NOMO-1 treated with dmso at 0.1 percent for 144 hours (cell line): Measurements from ENCODE around the gene TBCD.

Experiments used
- DNase-seq: peaks from one replicate; lab custom pipeline; 2025; ENCODE audit not compliant: unreplicated experiment; lab: John Stamatoyannopoulos, UW

TBCD gene

DNA sequence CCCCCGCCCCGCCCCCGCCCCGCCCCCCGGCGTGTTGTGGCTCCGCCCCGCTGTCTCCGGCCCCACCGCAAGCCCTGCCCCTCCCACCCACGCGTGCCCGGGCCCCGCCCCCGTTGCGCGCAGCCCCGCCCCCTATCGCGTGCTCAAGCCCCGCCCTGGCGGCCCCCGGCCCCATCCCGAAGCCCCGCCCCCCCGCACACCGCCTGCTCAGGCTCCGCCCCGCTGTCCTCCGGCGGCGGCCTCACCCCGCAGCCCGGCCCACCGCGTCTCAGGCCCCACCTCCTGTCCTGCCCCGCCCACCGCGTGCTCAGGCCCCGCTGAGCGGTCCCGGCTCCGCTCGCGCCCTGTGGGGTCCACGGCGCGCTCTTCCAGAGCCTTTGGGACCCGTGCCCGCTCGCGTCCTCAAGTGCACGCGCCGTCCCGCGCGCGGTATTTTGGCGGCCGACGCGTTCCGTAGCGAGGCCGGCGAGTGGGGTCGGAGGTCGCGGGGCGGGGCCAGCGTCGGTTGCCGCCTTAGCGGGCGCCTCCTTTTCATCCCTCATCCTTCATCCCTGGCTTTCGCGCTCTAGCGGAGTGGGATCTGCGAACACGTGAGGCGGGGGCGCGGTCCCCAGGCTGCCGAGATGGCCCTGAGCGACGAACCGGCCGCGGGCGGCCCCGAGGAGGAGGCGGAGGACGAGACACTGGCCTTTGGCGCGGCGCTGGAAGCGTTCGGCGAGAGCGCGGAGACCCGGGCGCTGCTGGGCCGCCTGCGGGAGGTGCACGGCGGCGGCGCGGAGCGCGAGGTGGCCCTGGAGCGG lies at the start of gene TBCD:
Gene TBCD (plus strand): TSS at position 495 of the 800 bp plus-strand sequence. CDS start 129 bp downstream, at position 624.
- peak; percentile 82 for DNase-seq

DNA sequence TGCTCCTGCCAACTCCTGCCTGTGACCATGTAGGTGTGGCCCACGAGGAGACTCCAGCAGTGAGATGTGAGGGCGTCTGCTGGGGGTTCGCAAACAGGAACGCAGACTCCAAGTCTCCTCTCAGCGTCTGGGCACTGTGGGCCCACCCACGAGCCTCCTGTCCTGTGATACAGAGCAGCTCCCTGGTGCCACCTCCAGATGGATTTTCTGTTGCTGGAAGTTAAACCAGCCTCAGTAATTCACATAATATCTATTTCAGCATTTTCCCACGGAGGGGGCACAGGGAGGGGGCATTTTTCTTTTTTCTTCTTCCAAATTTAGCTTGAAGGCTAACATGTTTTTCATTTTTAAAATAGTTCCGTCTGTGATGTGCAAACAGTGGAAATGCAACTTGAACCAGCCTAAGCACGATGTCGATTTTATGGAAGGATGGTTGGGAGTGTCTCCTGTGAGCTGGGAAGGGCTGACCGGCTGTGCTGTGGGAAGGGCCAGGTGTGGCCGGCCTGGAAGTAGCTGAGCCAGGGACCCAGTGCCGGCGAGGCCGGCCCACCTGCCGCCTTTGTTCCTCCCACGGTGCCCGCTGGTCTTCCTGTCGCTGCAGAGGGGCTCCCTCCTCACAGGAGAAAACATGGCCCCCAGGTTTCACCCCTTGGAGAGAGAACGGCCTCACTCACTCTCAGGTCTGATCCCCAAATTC lies 49.5 kb upstream of the TBCD start:
- DNase-seq = no peak

DNA sequence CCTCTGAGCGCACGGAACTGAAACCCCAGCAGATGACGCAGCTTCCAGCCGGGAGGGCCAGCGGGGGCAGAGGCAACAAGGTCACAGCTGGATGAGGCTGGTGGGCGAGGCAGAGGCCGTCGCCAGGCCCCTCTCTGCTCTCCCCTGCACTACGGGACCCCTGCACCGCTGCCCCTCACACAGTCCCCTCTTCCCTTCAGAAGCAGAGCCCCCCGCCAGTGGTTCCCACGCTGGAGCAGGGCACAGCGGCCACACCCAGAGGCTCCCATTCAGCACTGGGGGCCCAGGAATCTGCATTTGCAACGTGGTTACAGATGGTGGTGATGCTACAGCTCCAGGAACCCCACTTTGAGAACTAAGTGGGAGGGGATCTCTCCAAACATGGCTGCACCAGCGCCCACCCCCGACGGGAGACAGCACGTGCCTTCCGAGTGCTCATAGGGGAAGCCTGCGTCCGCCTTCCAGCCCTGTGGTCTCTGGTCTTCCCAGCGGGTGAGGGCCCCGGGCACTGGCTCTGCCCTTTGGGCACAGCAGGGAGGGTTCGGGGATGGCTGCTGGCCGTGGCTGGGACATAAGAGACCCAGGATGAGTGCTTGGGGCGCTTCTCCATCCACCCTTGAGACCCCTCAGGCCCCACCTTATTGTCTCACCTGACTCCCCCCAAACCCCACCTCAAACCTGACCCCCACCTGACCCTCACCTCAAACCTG lies 48.7 kb upstream of the TBCD start:
- no peak for DNase-seq

DNA sequence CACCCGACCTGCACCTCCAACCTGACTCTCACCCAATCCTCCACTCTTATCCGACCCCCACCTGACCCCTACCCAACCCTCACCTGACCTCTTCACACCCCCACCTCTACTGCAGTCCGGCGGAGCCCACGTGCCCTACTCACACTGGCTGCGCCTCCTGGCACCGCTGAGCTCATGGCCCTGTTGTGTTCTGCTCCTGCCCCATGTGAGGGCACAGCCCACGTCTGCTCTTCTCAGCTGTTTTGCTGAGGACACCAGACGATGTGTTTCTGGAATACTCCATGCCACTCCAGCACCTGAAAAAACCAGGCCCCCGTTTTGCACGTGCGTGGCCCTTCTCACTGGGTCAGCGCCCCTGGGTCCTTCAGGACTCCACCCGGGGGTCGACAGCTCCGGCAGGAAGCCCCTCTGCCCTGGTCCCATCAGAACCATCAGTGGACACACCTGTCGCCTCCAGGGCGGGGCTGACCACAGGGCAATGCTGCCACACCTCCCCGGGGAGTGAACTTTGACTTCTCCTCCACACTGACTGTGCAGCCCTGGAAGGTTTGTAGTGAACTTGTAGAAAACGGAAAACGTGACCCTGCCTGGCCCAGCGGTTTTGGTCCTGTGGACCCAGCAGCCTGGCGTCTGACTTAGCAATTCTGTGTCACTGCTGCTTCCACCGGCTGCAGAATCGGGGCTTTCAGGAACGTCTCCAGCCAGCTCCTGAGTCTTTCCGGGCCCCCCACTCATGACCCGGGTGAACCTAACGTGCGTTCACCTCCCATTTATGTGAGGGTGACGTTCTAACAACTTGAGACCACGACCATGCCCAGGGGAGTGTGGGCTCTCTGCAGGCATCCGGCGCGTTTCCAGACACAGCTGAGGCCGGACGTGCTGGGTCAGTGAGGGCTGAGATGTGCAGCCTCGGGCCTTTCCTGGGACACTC lies 47.7 kb upstream of the TBCD start:
- no peak for DNase-seq

DNA sequence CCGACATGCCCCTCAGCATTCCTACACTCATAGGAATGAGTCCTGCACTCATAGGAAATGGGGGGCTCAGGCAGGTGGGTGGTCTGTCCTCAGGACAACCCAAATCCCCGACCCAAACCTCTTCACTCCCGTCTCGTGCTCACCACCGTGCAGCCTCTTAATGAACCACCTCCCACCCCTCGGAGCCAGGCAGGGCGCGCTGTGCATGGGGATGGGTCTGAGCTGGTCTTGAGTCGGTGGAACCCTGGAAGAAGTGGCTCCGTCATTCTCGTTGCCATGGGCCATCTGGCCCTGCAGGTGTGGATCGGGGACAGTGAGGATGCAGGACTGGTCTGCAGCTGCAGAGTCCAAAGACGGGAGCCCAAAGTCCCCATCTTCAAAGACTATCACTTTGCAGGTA lies 47.0 kb upstream of the TBCD start:
- no peak for DNase-seq

DNA sequence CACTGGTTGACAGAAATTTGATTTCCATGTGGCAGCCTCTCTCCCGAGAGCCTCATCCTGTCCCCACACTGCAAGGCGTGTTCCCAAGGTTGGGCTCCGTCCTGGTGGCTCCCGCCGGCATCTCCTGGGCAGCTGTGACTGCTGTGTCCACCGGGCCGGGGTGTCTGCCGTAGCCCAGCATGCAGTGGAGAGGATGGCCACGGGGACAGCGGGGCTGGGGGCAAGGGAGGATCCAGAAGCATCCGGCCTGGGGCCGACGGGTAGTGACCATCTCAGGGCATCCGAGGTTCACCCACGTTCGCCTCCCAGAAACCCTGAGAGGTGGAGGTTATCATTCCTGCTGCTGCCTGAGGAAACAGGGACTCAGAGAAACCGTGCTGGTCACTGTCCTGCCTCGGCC lies 46.1 kb upstream of the TBCD start:
- DNase-seq = no peak

DNA sequence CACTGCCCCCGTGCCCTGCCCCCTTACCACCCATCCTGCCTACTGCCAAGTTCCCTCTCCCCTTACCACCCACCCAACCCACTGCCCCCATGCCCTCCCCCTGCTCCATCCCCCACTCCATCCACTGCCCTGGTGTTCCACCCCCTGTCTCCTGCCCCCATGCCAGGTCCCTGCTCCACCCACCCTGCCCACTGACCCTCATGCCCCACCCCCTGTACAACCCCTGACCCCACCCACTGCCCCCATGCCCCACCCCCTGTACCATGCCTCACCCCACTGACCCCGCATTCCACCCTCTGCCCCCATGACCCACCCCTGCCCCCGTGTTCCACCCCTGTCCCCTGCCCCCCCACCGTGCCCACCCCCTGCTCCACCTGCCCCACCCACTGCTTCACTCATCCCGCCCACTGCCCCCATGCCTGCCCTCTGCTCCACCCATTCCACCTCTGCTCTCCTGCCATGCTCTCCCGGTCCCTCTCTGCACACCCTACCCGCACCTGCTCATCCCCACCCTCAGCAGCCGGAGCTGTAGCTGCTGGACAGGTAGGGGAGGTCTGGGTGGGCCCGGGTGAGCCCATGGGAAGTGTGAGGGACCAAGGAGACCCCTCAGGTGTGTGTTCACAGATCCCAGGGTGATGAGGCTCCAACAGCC lies 42.7 kb upstream of the TBCD start:
- DNase-seq = no peak

DNA sequence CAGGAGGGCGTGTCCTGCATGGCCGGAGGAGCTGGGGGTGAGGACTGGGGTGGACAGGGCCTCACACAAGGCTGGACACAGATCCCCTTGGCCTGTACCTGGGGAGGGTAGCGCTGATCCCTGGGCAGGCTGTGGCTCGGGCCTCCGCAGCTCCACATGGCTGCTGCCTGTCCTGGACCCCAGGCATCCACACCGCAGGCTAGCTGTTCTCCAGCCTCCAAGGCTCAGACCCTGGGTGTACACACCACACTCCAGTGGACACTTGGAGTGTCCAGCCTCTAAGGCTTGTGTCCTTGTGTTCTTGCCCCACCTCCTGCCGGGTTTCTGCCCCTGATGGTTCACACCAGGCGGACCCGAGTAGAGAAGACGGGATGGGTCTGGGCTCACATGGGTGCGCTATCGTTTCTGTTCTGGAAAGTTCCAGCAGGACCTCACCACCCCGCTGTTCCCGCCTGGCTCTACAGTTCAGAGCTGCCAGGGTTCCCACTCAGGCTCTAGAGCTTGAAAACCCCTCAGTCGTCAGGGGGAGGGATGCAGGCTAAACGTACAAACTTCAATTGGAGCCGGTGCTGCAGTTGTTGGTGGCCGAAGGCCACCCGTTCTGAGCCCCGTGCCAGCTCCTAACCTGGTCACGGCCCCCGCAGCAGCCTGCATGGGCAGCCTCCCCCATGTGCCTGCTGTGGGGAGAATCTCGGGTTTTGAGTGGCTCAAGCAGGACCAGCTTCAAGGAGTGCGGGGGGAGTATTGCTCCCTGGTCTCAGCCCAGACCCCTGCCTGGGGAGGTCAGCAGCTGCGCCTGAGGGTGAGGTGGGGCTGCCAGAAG lies 42.0 kb upstream of the TBCD start:
- DNase-seq = no peak

DNA sequence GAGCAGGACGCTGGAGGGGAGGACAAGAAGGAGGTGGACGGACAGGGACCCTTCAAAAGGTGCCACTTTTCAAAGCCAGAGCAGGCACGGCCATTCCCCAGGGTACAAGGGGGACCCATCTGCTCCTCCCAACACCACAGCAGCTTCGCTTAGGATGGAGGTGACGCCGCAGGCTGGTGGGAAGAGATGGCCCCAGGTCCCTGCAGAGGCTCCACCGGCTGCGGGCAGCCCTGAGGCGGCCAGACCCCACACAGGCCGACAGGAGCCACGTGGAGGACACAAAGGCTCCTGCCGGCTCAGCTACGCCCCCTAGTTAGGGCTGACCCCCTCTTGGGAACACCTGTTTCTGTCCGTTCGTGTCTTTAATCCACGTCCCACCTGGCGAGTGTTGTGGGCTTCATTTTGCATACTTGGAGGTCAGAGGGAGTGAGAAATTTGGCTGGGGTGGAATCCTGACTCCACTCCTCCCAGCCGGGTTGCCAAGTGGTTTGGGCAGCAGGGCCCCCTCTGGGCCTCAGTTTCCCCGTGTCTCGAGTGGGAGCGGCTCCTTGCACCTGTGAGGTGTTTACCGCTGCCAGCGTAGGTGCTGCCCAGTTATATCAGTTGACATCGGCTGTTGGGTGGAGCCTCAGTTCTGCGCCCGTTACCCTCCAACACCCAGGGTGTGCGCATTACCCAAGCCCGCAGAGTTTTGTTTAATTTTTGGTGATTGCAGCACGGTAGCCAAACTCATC lies 41.2 kb upstream of the TBCD start:
- no peak for DNase-seq

DNA sequence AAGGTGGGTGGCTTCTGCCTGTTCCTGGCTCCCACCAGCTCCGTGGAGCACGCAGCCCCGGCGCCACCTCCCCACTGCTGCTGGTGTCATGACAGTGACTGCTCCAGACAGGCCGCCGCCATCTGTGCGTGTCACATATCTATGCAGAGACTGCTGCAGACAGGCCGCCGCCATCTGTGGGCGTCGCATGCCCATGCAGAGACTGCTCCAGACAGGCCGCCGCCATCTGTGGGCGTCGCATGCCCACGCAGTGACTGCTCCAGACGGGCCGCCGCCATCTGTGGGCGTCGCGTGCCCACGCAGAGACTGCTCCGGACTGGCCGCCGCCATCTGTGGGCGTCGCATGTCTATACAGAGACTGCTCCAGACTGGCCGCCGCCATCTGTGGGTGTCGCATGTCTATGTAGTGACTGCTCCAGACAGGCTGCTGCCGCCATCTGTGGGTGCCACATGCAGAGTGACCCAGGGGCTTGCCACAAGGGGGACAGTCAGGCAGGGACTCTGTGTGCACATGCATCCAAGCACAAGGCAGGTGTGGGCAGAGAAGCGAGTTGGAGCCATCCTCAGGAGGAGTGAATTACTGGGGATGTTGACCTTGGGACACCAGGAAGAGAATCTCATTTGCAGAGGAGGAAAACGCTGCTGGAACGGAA lies 38.7 kb upstream of the TBCD start:
- no peak for DNase-seq

DNA sequence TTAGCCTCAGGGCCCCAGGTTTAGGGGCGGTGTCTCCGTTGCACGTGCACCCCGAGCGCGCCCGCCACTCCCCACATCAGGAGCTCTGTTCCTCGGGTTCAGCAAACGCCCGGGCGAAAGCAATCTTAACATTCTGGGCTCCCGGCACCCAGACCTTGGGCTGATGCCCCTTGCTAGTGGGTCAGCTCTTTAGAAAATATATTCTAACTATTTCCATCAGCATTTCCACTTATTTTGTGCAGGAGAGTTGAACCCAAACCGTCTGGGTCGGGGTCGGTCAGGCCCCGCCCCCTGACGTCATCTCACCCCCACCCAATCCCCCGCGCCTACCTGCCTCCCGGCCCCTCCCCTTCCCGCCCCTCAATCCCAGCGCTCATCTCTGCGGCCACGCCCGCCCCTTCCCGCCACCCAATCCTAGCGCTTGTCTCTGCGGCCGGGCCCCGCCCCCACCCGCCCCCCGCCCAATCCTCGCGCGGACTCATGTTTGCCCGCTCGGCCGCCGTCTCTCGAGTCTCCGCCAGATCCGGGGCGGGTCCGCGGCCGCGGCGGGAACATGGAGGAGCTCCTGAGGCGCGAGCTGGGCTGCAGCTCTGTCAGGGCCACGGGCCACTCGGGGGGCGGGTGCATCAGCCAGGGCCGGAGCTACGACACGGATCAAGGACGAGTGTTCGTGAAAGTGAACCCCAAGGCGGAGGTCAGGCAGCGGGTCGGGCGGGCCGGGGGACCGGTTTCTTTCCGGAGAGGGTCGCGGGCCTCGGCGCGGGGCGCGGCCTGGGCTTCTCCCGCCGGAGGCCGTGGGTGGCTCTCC lies 35.5 kb upstream of the TBCD start, which contains the start of gene FN3KRP:
Gene FN3KRP (plus strand): TSS at position 504 of the 808 bp plus-strand sequence. CDS start 50 bp downstream, at position 554.
- peak; percentile 90 for DNase-seq

DNA sequence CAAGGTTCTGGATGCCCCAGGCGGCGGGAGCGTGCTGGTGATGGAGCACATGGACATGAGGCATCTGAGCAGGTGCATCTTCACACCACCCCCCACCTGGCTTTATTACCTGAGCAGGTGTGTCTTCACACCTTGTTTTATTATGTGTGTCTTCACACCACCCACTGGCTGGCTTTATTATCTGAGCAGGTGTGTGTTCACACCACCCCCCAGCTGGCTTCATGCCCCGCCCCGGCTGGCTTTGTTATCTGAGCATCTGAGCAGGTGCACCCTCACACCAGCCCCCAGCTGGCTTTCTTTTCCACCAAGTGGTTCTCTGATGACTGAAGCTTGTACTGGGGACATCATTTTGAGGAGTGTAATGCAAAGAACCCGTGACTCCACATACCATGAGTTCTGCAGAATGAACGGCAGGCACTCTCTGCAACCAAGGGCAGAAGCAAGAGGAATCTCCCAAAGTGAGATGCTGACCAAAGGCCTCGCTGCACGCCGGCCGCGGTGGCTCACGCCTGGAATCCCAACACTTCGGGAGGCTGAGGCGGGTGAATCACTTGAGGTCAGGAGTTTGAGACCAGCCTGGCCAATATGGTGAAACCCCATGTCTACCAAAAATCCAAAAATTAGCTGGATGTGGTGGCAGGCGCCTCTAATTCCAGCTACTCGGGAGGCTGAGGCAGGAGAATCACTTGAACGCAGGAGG lies 32.7 kb upstream of the TBCD start:
- no peak for DNase-seq

DNA sequence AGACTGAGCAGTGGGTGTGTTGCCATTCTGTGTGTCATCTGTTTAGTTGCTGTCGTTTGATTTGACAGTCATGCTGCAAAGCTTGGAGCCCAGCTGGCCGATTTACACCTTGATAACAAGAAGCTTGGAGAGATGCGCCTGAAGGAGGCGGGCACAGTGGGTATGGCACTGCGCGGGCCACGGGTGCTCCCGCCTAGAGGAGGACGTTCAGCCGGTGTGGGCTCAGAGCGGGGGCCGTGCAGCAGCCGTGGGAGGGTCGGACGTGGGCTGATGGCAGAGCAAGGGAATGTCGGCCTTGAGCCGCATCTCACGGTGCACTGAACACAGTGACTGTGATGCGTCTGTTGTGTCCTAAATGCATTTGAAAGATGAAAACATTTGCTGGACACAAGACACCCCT lies 31.7 kb upstream of the TBCD start:
- no peak for DNase-seq

DNA sequence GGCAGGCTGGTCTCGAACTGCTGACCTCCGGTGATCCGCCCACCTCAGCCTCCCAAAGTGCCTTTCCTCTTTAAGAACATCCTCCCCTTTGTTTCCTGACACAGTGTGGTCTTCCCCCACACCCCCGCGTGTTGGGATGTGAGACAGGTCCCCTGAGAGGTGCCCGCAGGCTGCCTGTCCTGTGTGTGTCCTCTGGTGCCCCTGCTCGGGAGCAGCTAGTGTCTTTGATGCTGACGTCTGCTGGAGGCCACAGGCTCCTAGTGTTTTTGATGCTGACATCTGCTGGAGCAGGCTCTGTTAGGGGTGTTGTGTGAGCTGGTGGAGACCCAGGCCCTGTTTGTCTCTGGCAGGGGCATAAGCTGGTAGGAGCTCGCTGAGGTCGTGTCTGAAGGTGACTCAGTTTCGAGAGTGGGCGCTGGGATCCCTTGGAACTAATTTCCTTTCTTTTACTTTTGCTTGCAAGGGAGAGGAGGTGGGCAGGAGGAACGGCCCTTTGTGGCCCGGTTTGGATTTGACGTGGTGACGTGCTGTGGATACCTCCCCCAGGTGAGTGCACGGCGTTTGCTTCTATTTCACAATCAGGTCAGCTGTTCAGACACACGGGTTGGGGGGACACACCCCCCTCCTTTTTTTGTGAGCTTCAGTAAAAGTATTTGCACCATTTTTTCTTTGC lies 29.4 kb upstream of the TBCD start:
- DNase-seq = no peak

DNA sequence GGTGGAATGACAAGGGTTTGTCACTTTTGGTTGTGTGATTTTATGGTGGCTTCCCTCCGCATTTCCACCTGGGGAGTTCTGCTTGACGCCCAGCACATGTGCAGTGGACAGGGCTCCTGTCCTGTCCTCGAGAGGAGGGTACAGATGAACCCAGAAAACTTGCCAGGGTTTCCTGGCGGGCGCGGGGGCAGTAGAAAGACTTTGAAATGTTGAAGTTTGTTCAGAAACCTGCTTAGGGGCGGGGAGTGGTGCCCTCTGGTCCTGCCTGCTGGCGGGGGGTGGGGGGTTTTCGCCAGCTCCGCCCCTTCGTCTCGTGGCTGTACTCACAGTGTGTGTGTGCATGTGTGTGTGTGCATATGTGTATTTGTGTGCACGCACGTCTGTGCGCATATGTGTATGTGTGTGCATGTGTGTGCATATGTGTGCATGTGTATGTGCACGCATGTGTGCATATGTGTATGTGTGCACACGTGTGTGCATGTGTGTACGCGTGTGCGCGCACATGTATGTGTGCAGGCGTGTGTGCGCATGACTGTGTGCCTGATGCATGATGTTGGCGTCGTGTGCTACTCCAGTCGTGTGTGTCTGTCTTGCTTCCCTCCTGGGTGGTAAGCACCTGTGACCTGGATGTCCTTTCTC lies 28.6 kb upstream of the TBCD start:
- no peak for DNase-seq

DNA sequence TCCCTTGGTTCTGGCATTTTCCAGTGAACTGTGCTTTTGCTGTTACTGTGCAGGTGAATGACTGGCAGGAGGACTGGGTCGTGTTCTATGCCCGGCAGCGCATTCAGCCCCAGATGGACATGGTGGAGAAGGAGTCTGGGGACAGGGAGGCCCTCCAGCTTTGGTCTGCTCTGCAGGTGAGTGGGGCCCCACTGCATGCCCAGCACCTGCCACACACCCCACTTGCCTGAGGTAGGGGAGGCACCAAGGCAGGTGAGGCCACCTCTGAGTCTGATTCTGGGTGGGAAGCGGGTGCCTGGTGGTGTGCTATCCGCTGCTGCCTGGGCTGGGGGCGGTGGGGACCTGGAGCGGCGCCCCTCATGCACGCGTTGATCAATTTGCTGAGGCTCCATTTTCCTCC lies 25.4 kb upstream of the TBCD start:
- DNase-seq = no peak
